Measurements from ENCODE around the gene SETD6.
"Not testable (repeated sequence)": the region's sequence is repeated elsewhere in the genome, so short reads cannot be mapped to it uniquely, and the experiment has no call there.

Gene SETD6

GRCh38 chr16:58485184-58485887, 30.0 kb upstream of the SETD6 start:
- DNase-seq (ENCODE audit: low read depth): no peak
- no peak for TF ChIP-seq CTCF (conservative IDR thresholded peaks at IDR 0.05; ENCODE audit: low read depth, low read length)
- H3K4me3 ChIP-seq (ENCODE audit: low read length): no peak overlapping the region

DNA sequence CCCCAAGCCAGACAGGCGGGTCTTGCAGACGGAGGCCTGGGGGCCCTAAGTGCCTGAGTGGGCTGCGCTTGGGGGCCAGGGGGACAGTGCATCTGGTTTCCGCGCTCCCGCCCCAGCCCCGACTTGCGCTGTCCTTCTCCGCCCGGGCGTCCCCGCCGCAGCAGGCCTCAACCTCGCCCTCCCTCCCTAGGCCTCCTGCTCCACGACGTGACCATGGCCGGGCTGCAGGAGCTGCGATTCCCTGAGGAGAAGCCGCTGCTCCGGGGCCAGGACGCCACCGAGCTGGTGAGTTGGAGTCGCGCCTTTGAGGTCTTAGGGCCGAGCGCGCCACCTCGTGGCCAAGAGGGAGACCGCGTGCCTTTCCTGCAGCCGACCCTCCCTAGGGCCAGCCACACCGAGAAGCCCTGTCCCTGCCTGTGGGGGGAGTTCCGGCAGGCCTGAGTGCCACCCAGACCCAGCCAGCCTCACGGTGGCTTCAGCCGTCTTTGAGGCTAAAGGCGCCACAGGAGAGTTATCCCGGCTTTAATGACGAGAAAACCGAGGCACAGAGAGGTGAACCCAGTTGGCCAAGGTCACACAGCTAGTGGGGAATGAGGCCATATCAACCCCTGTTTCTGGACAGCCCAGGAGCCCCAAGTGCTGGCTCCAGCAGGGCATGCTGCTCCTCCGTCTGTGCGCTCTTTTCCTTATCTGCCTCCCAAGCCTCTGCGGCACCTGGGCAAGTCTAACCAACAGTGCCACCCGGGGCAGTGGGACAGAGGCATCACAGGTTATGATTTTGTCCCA, 27.6 kb upstream of the SETD6 start:
- peak; percentile 85 for TF ChIP-seq CTCF (conservative IDR thresholded peaks at IDR 0.05; ENCODE audit: low read depth, low read length)
- DNase-seq (ENCODE audit: low read depth): no peak
- H3K4me3 ChIP-seq (ENCODE audit: low read length): no peak overlapping the region

DNA sequence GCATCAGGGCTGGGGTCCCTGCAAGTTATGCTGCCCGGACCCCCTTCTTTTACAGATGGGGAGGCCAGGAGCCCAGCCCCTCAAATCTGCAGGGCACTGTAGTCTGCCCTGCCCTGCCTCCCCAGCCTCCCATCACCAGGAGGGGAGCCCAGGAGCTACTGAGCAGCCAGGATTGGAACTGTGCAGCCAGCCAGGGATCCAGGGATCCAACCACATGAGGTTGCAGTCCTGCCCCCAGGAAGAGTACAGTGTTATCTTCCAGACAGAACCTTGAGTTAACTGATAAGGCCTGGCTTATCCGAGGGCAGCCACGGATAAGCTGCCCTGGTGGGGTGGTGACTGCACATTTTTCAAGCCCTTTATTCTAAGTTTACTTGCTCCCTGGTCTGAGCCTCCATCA, 26.8 kb upstream of the SETD6 start:
- no peak for DNase-seq (ENCODE audit: low read depth)
- no peak for TF ChIP-seq CTCF (conservative IDR thresholded peaks at IDR 0.05; ENCODE audit: low read depth, low read length)
- no peak overlapping the region for H3K4me3 ChIP-seq (ENCODE audit: low read length)

DNA sequence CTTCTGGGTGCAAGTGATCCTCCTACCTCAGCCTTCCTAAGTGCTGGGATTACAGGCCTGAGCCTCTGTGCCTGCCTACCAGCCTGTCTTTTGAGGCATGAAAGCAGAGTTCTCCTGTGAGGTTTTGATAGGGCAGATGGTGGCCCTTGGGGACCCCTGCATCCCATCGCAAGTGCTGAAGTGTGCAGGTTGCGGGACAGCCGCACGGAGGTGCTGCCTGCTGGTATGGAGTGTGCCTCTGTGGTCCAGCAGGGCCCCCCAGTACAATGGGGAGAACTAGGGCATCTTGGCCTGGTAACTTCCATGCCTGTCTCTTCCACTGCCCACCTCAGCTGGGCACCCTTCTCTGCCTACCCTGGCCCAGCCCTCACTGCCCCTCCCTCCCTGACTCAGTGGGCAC, 25.3 kb upstream of the SETD6 start:
- no peak for TF ChIP-seq CTCF (conservative IDR thresholded peaks at IDR 0.05; ENCODE audit: low read depth, low read length)
- H3K4me3 ChIP-seq (ENCODE audit: low read length): no peak overlapping the region
- no peak for DNase-seq (ENCODE audit: low read depth)

DNA sequence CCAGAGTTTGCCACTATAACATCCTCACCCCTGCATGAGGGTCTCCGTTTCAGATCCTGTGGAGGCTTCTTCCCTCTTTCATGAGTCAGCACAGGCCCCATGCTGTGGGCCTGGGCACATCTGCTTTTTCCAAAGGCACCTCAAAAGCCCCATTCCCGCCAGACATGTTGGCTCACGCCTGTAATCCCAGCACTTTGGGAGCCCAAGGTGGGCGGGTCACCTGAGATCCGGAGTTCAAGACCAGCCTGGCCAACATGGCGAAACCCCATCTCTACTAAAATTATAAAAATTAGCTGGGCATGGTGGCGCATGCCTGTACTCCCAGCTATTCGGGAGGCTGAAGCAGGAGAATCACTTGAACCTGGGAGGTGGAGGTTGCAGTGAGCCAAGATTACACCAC, 24.8 kb upstream of the SETD6 start:
- H3K4me3 ChIP-seq (ENCODE audit: low read length); DNase-seq (ENCODE audit: low read depth): not testable (repeated sequence)

GRCh38 chr16:58492066-58492465, 23.3 kb upstream of the SETD6 start:
- no peak for DNase-seq (ENCODE audit: low read depth)
- no peak for TF ChIP-seq CTCF (conservative IDR thresholded peaks at IDR 0.05; ENCODE audit: low read depth, low read length)
- H3K4me3 ChIP-seq (ENCODE audit: low read length): no peak overlapping the region

- no peak overlapping the region for H3K4me3 ChIP-seq (ENCODE audit: low read length)
- no peak for DNase-seq (ENCODE audit: low read depth)
- TF ChIP-seq CTCF (conservative IDR thresholded peaks at IDR 0.05; ENCODE audit: low read depth, low read length): no peak
These were observed 22.6 kb upstream of the SETD6 start for GRCh38 chr16:58492735-58493134.

All from retinal pigment epithelial cell (primary cell).